HUES6 (cell line): ENCODE measurements around the gene FNDC3A.

Experiments used
- H3K27ac ChIP-seq: 2 replicates; pipeline ENCODE4 v1.7.0; 2013; ENCODE audit warnings: low read depth, mild to moderate bottlenecking, low read length, inconsistent platforms
- H3K27me3 ChIP-seq: 2 replicates; pipeline ENCODE4 v1.6.1; 2013; ENCODE audit warnings: low read length; ENCODE audit not compliant: control insufficient read depth, insufficient read depth
- H3K36me3 ChIP-seq: 2 replicates; pipeline ENCODE4 v1.6.1; 2013; ENCODE audit warnings: low read length; ENCODE audit not compliant: control insufficient read depth, insufficient read depth
- H3K4me1 ChIP-seq: 2 replicates; pipeline ENCODE4 v1.6.1; 2013; ENCODE audit warnings: low read length; ENCODE audit not compliant: control insufficient read depth, insufficient read depth
- H3K4me3 ChIP-seq: 2 replicates; pipeline ENCODE4 v1.5.1; 2013; ENCODE audit warnings: low read depth, low read length
- H3K9ac ChIP-seq: one replicate; pipeline ENCODE4 v1.6.1; 2013; ENCODE audit warnings: mild to moderate bottlenecking, low read length
- H3K9me3 ChIP-seq: 2 replicates; pipeline ENCODE4 v1.6.1; 2013; ENCODE audit warnings: low read depth, low read length; ENCODE audit not compliant: control insufficient read depth, insufficient read depth

The FNDC3A gene, protein sequence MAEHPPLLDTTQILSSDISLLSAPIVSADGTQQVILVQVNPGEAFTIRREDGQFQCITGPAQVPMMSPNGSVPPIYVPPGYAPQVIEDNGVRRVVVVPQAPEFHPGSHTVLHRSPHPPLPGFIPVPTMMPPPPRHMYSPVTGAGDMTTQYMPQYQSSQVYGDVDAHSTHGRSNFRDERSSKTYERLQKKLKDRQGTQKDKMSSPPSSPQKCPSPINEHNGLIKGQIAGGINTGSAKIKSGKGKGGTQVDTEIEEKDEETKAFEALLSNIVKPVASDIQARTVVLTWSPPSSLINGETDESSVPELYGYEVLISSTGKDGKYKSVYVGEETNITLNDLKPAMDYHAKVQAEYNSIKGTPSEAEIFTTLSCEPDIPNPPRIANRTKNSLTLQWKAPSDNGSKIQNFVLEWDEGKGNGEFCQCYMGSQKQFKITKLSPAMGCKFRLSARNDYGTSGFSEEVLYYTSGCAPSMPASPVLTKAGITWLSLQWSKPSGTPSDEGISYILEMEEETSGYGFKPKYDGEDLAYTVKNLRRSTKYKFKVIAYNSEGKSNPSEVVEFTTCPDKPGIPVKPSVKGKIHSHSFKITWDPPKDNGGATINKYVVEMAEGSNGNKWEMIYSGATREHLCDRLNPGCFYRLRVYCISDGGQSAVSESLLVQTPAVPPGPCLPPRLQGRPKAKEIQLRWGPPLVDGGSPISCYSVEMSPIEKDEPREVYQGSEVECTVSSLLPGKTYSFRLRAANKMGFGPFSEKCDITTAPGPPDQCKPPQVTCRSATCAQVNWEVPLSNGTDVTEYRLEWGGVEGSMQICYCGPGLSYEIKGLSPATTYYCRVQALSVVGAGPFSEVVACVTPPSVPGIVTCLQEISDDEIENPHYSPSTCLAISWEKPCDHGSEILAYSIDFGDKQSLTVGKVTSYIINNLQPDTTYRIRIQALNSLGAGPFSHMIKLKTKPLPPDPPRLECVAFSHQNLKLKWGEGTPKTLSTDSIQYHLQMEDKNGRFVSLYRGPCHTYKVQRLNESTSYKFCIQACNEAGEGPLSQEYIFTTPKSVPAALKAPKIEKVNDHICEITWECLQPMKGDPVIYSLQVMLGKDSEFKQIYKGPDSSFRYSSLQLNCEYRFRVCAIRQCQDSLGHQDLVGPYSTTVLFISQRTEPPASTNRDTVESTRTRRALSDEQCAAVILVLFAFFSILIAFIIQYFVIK

DNA sequence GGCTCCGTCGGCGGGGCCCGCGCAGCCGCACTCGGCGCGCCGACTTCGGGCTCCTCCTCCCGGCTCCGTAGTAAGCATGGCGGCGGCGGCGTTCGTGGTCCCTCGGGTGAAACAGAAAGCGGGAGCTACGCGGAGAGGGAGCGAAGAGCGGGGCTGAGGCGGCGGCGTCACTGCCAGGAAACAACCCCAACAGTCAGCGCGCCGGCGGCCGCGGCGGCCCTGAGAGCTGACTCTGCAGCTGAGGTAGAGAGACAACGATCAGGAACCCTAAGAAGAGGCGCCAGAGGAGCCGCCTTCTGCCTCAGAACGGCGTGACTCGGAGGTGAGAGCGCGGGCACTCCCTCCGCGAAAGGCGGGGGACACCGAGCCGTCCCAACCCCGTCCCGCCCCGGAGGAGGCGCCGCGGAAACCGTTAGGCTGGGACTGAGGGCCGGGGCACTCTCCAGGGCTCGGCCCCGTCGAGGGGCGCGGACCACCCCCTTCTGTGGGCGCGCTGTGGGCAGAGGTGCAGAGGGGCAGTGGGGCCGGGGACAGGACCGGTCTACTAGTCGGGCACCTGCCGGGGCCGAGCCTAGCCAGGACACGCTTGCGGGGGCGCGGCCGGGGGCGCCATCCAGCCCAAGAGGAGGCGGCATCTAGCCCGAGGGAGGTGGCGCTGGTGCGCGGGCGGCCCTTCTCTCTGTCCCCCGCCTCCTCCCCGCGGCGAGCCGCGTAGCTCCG lies at the start of gene FNDC3A:
TSS of gene FNDC3A (plus strand) at position 57 of the 720 bp plus-strand sequence. CDS start 30,279 bp downstream, outside the sequence.
- Histone ChIP-seq H3K4me1 (peaks cover 32% of the 10 kb centered on the region), H3K27ac (peak within 1 kb of the TSS; percentile 93), H3K27me3 (no peaks in the 10 kb centered on the region), H3K9ac (peak within 1 kb of the TSS; percentile 95), H3K9me3 (peaks cover 14% of the 10 kb centered on the region; the same call in 1 of the 2 replicates), H3K36me3 (no peaks in the 10 kb centered on the region), H3K4me3 (peak within 1 kb of the TSS; percentile 75)

DNA sequence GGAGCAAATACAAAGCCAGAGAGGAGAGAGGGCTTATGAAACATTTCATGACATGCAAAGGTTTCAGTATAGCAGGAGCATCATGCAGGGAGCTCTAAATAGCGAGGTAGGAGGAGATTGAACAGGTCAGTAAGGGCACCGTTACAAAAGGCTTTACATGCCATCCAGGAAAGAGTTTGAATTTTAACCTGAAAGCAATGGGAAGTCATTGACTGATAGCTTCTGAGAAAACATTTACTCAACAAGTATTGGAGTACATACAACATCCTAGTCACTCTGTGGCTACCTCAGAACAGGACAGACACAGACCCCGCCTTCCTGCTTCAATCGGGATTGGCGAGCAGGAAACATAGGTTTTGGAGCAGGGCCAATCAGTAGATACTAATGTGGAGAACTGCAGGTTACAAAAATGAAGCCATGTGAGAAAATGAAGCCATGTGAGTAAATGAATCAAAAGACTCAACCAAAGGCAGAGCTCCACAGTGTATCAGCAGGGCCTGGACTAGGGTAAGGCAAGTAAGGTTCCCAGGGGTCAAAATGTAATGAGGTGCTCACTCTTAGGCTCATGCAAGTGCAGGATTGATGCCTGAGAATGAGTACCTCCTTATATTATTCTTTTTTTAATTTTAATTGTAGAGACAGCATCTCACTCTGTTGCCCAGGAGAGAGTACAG lies 46.8 kb upstream of the FNDC3A start:
- Histone ChIP-seq H3K27ac (no peak overlapping the region), H3K4me1 (no peaks in the 10 kb centered on the region), H3K4me3 (no peak overlapping the region), H3K27me3 (no peaks in the 10 kb centered on the region), H3K9ac (no peak overlapping the region), H3K9me3 (no peaks in the 10 kb centered on the region; the same call in 1 of the 2 replicates), H3K36me3 (no peaks in the 10 kb centered on the region)

DNA sequence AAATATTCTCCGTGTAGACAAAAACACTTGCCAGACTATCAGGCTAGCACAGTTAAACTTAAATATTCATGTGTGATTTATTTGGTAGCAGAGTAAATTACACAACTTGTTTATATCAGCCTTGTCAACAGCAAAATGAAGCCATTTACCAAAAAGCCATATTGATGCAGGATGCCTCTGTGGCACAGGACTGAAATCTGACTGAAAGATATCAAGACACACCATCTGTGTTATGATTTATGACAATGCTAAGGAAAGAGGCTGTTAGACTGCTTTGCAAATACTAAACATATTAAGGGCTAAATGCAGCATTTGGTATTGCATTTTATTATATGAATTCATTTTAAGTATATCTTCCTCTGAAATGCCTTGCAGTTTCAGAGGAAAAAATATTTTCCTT lies 44.8 kb upstream of the FNDC3A start:
- no peaks in the 10 kb centered on the region for H3K4me1 ChIP-seq
- no peak overlapping the region for H3K4me3 ChIP-seq
- H3K27me3 ChIP-seq, result no peaks in the 10 kb centered on the region
- no peak overlapping the region for H3K9ac ChIP-seq
- no peaks in the 10 kb centered on the region for H3K36me3 ChIP-seq
- no peaks in the 10 kb centered on the region; the same call in 1 of the 2 replicates for H3K9me3 ChIP-seq
- H3K27ac ChIP-seq, result no peak overlapping the region

DNA sequence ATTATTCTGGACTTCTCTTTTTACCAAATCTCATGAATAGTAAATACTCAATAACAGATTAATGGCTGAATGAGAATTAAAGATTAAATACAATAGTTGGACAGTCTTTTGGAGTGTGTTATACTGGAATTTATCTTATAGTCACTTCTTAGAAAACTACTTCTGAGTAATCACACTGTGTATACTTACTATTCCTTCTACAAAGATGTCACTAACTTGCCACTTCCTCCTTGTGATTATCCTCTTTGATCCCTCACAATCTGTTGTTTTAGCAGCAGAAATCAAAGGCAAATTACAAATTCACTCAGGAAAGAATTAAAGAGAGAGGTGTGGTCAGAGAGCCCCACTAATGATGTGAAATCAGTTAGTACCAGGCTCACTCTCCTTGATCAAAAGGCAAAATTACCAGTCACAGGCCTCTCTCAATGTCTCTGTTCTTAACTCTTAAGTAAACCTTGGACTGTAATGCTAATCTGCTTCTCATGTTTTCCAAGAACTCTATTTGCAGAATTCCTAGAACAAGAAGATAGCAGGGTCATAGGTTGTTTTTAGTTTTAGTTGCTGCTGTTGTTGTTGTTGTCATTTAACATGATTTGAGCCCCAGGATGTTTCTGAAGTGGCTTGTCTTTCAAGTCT lies 37.3 kb upstream of the FNDC3A start:
- Histone ChIP-seq H3K4me3 (no peak overlapping the region), H3K27ac (no peak overlapping the region), H3K27me3 (no peaks in the 10 kb centered on the region), H3K36me3 (no peaks in the 10 kb centered on the region), H3K9me3 (no peaks in the 10 kb centered on the region), H3K9ac (no peak overlapping the region), H3K4me1 (peaks cover 4% of the 10 kb centered on the region; the same call in 1 of the 2 replicates)

DNA sequence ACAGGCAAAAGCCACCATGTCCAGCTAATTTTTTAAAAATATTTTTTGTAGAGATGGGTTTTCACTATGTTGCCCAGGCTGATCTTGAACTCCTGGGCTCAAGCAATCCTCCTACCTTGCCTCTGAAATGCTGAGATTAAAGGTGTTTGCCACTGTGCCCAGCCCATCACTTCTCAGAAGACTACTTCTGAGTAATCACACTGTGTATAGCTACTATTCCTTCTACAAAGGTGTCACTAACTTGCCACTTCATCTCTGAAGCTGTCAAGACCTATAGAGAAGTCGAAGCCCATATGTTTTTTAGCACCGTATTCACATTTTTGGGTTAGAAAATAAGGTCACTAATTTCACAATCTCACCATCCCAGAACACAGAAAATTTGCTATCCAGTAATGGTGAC lies 36.0 kb upstream of the FNDC3A start:
- no peak overlapping the region for H3K27ac ChIP-seq
- H3K4me3 ChIP-seq, result no peak overlapping the region
- H3K36me3 ChIP-seq, result no peaks in the 10 kb centered on the region
- H3K9me3 ChIP-seq, result no peaks in the 10 kb centered on the region
- H3K9ac ChIP-seq, result no peak overlapping the region
- H3K4me1 ChIP-seq, result peaks cover 4% of the 10 kb centered on the region; the same call in 1 of the 2 replicates
- H3K27me3 ChIP-seq, result no peaks in the 10 kb centered on the region

DNA sequence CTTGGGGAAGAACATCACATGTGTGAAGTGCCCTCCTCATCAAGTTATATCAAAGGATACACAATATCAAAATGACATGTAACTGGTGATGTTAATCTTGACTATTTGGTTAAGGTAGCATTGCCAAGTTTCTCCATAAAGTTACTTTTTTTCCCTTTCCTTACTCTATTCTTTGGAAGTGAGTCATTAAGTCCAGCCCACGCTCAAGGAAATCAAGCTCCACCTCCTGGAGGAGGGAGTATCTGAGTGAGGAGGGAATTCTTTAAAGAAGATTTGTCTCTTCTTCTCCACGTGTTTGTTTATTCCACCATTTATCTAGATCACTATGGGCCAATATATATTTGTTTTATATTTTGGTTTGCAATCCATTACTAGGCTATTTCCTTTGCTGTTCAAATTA lies 33.6 kb upstream of the FNDC3A start:
- H3K36me3 ChIP-seq, result no peaks in the 10 kb centered on the region
- no peak overlapping the region for H3K9ac ChIP-seq
- no peak overlapping the region for H3K4me3 ChIP-seq
- no peaks in the 10 kb centered on the region for H3K9me3 ChIP-seq
- peaks cover 4% of the 10 kb centered on the region; the same call in 1 of the 2 replicates for H3K4me1 ChIP-seq
- H3K27ac ChIP-seq, result no peak overlapping the region
- no peaks in the 10 kb centered on the region for H3K27me3 ChIP-seq

DNA sequence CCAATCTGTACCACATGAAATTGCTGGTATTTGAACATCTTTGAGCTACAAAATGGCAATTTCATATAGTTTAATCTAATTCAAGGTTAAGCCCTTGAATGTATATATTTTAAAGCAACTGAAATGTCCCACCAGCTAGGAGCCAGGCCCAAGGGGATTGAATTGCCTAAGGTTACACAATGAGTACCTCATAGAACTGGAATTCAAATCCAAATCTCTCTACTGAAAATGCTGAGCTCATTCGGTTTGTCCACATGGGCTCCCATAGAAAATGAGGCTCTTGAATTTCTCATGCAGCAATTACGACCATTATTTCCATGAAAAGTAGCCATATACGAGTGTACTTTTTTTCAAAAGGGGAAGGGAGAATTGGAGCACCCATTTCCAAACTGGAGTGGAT lies 31.5 kb upstream of the FNDC3A start:
- Histone ChIP-seq H3K4me1 (no peaks in the 10 kb centered on the region; the same call in 1 of the 2 replicates), H3K27me3 (no peaks in the 10 kb centered on the region), H3K9ac (no peak overlapping the region), H3K27ac (no peak overlapping the region), H3K9me3 (no peaks in the 10 kb centered on the region), H3K36me3 (no peaks in the 10 kb centered on the region), H3K4me3 (no peak overlapping the region)

DNA sequence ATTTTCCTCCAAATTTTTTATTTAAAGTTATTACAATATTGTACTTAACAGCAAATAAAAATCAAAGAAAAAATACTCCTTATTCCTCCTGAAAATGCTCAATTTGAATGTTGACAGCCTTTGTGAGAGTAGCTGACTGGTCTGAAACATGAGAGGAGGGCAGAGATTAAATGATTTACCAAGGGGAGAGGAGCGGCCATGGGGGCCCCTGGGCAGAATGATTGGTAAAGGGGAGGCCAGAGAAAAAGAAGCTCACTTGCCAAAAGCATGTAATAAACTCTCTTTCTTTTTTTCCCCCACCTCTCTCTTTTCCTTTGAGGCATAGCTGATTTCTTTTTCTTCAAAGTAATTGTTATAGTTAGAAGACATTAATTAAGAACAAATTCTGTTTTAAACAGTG lies 30.1 kb upstream of the FNDC3A start:
- H3K9ac ChIP-seq, result no peak overlapping the region
- H3K4me3 ChIP-seq, result no peak overlapping the region
- H3K27ac ChIP-seq, result no peak overlapping the region

DNA sequence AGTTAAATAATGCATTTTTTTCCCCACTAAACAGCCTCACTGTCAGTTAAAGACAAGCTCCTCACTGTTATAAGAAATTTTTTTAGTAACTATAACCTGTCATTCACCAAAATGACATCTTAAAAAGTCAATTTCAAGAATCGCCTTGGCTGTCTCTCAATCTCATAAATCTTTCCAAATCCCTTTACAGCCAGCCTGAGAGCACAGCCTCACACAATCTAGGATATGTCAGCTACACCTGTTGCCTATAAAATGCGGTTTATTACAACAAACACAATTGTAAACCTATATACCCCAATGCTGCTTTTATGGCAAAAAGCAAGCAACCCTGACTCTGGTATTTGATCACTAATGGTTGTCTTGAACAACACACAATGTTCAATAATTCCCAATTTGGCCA lies 29.5 kb upstream of the FNDC3A start:
- H3K4me1 ChIP-seq, result no peaks in the 10 kb centered on the region; the same call in 1 of the 2 replicates
- no peak overlapping the region for H3K27ac ChIP-seq
- no peaks in the 10 kb centered on the region for H3K36me3 ChIP-seq
- H3K9me3 ChIP-seq, result no peaks in the 10 kb centered on the region
- no peaks in the 10 kb centered on the region for H3K27me3 ChIP-seq
- no peak overlapping the region for H3K9ac ChIP-seq
- no peak overlapping the region for H3K4me3 ChIP-seq

More for the DNA sequence above, 30.1 kb upstream of the FNDC3A start:
- Histone ChIP-seq H3K27me3 (no peaks in the 10 kb centered on the region), H3K9me3 (no peaks in the 10 kb centered on the region), H3K4me1 (no peaks in the 10 kb centered on the region; the same call in 1 of the 2 replicates), H3K36me3 (no peaks in the 10 kb centered on the region)
